Right forelimb (tissue), 1 donor: ENCODE data around the gene COL13A1.

ENCODE experiments used
- DNase-seq: peaks from one replicate; pipeline ENCODE4 v3.0.0-alpha.2; 2018

The COL13A1 gene

DNA sequence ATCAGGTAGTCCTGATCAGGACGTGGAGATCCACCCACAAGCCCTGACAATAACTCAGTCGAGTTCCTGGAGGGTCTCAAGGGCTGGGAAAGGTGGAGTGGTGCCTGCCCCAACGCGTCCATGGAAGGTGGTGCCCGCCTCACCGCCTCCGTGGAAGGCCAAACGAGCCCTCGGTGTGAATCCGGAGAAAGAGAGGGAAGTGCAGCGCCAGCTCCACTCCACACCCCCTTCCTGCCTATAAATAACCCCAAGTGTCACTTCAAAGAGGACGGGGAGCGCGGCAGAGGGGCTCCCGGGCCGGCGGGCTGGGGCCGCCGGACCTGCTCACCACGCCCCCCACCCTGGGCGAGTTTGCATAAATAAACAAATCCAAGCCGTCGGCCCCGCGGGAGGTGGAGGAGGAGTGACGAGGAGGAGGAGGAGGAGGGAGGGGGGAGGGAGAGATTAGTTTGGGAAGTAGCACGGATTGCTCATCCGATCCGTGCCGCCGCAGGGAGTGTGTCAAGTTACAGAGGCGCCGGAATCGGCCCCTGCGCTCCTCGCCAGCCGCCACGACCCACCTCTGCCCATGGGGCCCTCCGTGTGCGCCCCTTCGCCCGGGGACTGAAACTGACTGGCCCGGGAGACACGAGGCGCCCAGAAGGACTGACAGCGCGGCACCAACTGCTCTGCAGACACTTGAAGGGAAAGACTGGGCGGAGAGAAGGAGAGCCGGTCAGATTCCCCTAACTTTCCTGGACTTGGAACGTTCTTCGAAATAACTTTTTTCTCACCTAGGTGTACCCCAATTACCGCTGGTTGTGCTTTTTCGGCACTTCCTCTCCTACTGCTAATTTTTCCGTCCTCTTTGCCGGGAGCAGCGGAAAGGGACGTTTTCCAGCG, at the start of gene COL13A1:
Gene COL13A1 (plus strand): TSS at position 473 of the 882 bp plus-strand sequence. CDS start 518 bp downstream, outside the sequence.
- peak; percentile 75 for DNase-seq

DNA sequence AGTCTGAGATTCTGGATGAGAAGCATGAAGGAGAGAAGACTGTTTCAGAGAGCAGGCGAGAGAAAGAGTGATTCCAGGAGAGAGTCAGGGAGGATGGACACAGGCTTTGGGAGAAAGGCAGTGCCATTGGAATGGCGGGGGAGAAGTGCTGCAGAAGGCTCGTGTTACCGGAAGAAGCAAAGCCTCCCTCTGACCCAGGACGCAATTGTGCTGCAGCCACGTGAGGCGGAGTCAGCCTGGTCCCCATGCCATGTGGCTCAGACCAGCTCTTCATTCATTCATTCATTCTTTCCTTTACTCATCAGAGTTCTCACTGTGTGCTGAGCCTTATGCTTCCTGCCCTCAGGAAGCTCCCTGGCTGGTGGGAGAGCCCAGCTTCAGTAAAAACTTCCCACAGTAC, 49.2 kb upstream of the COL13A1 start:
- DNase-seq: no peak

DNA sequence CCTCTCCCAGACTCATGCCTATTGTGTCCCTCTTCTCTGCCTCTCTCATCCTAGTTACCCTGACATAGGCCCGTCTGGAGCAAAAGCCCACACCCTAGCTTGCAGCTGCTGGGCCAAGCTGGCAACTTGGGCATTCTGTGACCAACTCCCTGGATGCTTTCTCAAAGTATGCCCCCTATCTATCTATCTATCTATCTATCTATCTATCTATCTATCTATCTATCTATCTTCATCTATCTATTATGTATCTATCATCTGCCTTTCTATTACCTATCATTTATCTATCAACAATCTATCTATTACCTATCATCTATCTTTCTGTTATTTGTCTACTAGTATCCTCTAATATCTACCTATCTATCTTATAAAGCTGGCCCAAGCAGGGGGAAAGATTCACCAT, 45.4 kb upstream of the COL13A1 start:
- DNase-seq: no peak

DNA sequence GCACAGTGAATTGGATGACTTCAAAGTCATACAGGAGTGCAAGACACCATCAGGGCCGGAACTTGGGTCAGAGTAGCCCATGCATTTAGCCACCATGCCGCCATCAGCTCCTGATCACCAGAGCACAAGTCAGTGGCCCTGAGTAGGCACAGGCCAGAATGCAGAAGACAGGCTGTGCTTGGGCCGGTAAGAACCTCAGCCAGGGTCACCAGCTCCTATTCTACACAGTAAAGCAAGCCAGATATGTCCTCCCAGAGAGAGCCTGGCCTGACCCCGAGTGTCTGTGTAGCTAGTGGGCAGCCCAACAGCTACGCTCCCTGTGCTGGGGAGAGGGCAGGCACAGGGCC, 44.5 kb upstream of the COL13A1 start:
- no peak for DNase-seq

- DNase-seq: peak; percentile 59
Observed at GRCh38 chr10:69757553-69758309, 44.0 kb upstream of the COL13A1 start.

GRCh38 chr10:69758310-69758728, 43.4 kb upstream of the COL13A1 start:
- DNase-seq: no peak

DNA sequence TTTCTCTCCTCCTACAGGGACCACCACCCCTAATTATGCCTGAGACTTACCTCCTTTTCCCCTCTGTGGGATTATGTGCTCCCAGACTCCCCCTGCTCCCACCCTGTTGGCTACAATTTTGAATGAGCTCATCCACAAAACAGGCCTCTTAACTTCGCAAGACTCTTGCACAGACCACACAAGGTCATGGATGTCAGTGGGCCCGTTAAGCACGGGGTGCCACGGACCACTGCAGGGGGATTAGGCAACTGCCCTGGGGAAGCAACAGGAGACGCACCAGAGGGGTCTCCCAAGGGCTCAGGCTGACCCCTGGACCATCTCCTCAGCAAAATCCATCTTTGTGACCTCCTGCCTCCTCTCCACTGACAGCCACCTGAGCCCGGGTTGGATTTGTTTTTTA, 42.1 kb upstream of the COL13A1 start:
- no peak for DNase-seq

DNA sequence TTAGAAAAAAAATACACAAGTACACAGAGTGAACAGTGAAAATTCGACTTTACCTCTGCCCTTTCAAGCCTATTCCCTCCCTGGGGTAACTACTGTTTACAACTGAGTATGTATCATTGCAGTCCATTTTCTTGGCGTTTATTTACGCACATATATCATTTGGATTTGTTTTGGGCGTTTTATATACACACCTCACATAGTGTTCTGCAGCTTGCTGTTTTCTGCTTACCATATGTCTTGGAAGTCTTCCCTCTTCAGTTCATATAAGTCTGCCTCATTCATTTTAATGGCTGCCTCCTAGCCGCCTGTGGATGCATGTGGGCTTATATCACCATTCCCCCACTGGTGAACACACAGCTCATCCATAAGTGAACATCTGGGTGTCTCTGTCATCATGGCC, 41.6 kb upstream of the COL13A1 start:
- no peak for DNase-seq

DNA sequence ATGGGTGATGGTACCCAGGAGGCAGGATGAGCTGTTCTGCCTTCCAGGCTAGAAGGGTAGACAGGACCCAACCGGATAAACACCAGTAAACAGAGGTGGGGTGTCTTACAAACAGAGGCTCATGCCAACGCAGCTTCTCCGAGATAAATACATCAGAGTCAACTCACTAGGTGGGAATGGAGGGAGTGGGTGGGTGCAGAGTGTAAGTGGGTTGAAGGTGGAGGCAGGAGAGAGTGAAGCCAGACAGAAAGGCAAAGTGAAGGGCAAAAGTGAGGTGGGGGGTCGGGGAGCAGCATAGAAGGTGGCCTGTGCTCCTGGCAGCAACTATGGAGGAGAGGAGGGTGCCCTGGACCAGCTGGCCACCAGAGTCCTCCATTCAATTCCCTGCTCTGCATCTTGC, 40.4 kb upstream of the COL13A1 start:
- no peak for DNase-seq

- peak; percentile 80 for DNase-seq
Observed at GRCh38 chr10:69766161-69766910, 35.4 kb upstream of the COL13A1 start.

DNA sequence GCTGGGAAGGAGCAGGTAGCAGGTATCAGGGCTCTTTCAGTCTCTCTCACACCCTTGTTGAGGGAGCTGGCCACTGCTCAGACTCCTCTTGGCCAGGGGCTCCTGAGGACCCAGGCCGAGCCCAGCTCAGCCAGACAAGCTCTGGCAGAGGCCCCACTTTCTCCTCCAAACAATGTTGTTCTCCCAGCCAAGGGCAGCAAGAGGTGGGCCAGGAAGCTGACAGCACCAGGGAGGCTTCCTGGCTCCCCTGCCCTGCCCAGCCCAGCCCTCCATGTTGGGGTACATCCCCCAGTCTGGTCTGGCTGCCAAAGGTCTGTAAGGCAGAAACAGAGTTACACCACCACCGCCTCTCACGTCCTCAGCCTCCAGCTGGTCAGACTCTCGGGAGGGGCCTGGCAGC, 33.9 kb upstream of the COL13A1 start:
- DNase-seq: no peak

DNA sequence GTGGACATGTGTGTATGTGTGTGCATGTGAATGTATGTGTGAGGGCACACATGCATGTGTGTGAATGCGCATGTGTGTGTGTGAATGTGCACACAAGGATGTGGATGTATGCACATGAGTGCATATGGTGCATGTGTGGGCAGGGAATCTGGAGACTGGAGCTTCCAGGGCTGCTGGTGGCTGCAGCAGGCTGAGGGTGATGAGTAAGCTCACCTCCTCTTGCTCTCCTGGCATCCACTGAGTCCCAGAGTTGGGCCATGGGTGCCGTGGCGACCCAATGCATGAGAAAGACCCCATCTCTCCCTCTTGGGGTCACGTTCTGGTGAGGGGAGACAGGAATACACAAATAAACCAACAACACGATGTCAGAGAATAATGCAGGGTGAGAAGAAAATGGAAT, 33.3 kb upstream of the COL13A1 start:
- no peak for DNase-seq

DNA sequence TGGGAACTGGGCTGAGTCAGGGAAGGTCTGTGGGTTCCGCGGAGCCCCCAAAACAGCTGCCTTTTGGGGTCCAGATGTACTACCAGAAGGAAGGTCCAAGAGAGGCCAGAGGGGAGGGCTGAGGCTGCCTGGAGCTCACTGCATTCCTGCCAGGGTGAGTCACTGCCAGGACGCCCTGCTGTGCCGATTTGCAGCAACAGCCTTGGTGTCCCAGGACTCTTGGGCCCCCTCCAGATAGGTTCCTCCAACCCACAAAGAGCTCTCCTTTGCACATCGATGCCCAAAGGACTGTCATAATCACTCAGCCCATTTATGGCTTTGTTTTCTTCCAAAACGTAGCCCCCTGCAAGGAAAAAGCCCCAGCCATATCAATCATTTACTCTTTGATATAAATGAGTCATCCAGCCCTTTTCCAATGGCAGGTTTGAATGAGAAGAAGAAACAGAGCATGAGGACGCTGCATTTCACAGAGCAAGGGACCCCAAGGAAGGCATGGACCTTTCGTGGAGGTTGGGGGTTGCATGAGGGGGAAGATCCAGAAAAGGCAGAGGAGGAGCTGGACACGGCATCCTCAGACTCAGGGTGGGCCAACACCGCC, 32.2 kb upstream of the COL13A1 start:
- no peak for DNase-seq

DNA sequence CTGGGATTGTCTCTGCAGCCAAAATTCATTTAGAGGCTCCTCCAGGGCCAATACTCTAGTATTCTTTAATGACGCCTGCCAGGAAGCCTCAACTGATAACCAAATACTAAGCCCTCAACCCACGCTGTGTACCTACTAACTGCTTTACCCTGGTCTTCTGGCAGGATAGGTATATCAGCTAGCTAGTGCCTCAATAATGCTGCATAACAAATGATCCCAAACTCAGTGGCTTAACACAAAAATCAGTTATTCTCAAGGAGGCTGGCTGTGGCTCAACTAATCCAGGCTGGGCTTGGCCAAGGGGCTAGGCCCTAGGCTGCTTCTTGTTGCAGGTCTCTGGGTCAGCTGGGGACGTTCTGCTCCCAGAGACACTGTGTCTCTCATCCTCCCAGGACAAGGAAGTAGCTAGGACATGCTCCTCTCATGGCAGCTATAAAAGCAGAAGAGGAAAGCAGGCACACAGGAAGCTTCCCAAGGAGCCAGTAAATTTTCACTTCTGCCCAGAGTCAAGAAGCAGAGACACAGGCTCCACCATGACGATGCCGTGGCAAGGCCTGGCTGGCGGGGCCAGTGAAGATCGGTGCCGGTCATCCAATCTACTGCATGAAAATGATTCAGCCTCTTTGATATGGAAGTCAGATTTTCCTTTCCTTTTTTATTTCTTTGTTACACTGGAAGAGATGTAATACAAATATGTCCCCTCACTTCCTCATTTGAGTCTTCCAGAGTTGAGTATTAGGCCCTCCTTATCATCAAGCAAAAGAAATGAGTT, 28.6 kb upstream of the COL13A1 start:
- DNase-seq: no peak

DNA sequence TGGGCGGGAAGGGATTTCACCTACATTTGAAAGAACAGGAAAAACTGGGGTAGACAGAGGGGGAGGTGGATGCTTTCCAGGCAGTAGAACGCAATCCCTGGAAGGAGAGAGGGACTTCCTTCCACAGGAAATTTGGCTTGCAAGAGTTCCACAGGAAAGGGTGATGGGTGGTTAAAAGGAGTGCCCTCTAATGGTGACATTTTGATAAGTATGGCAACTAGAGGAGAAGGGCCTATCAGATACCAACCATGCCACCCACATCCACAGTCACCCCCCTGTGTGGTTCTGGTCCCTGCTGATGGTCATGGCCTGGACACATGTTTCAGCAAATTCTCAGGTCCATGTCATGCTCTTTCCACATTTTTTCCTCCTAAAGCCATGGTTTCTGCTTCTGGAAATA, 27.1 kb upstream of the COL13A1 start:
- no peak for DNase-seq

DNA sequence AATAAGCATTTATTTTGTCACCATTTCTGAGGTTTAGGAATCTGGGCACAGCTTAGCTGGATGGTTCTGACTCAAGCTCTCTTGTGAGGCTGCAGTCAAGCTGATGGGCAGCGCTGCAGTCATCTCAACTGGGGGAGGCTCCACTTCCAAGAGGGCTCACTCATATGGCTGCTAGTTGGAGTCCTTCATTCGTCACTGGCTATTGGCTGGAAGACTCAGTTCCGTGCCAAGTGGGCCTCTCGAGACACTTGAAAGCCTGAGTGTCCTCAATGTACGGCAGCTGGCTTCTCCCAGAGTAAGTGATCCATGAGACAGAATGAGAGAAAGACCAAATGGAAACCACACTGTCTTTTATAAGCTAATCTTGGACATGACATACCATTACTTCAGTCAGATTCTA, 21.6 kb upstream of the COL13A1 start:
- DNase-seq: no peak

DNA sequence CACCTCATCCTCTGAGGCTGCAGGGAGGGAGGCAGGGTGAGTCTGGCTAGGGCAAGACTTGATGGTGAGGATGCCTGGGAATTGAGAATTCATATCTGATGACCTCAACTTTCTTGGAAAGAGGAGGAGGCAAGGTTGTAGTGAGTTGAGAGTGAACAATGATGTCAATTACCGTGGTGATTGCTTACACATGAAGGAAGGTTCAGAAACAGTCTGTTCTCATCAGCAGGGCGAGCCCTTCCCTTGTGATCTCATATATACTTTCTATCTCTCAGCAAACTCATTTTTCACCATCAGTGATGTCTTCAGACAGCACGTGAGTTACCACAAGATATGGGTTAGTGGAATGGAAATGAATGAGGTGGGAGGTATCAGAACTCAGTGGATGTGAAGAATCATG, 20.1 kb upstream of the COL13A1 start:
- DNase-seq: no peak

- DNase-seq: no peak
Observed at GRCh38 chr10:69783515-69783914, 18.2 kb upstream of the COL13A1 start.

- DNase-seq: no peak
Observed at GRCh38 chr10:69786791-69787190, 14.9 kb upstream of the COL13A1 start.

DNA sequence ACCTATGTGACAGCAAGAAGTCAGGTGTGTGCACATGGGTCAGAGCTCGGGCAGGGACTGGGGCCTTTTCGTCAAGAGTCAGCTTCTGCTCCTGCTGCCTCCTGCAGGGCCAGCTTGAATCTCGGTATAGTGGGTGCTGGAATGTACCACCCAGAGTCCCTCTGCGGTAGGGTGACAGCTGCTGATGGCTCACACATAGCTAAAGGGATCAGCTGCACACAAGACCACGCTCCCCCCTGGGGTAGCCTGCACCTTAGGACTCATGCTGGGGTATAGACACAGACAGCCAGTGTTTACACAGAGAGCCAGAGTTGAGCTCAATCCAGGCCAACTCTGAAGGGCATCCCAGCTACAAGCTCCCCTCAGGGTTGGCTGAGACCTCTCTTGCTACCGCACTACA, 14.0 kb upstream of the COL13A1 start:
- DNase-seq: no peak

- no peak for DNase-seq
Observed at GRCh38 chr10:69789164-69789576, 12.5 kb upstream of the COL13A1 start.

GRCh38 chr10:69791812-69792211, 9.9 kb upstream of the COL13A1 start:
- no peak for DNase-seq
